ENCODE data around the gene ABCC4.
A peak's percentile ranks its signal among the peaks of the same experiment; 100 is the strongest.

Gene ABCC4

GRCh38 chr13:95301183-95301967 is at the start of gene ABCC4:
ABCC4 (minus strand) TSS chr13:95301451; CDS start chr13:95301314, 137 bp downstream.
- peak; percentile 13 to 50 (median 40) for DNase-seq (ENCODE audit: low read depth in 4 of 4, low spot score in 1 of 4)

- no peak for DNase-seq (ENCODE audit: low read depth in 4 of 4, low spot score in 1 of 4)
These were observed 48.0 kb upstream of the ABCC4 start for GRCh38 chr13:95349267-95349666.

- DNase-seq (ENCODE audit: low read depth in 4 of 4, low spot score in 1 of 4) = no peak
These were observed 42.7 kb upstream of the ABCC4 start for GRCh38 chr13:95343944-95344343.

GRCh38 chr13:95341441-95341840 is 40.2 kb upstream of the ABCC4 start:
- no peak for DNase-seq (ENCODE audit: low read depth in 4 of 4, low spot score in 1 of 4)

GRCh38 chr13:95338905-95339304 is 37.7 kb upstream of the ABCC4 start:
- DNase-seq (ENCODE audit: low read depth in 4 of 4, low spot score in 1 of 4) = no peak

GRCh38 chr13:95337597-95337996 is 36.3 kb upstream of the ABCC4 start:
- DNase-seq (ENCODE audit: low read depth in 4 of 4, low spot score in 1 of 4) = no peak

GRCh38 chr13:95335667-95336066 is 34.4 kb upstream of the ABCC4 start:
- no peak for DNase-seq (ENCODE audit: low read depth in 4 of 4, low spot score in 1 of 4)

- no peak for DNase-seq (ENCODE audit: low read depth in 4 of 4, low spot score in 1 of 4)
These were observed 27.1 kb upstream of the ABCC4 start for GRCh38 chr13:95328386-95328785.

- DNase-seq (ENCODE audit: low read depth in 4 of 4, low spot score in 1 of 4) = no peak
These were observed 25.9 kb upstream of the ABCC4 start for GRCh38 chr13:95327190-95327589.

GRCh38 chr13:95326695-95327094 is 25.4 kb upstream of the ABCC4 start:
- no peak for DNase-seq (ENCODE audit: low read depth in 4 of 4, low spot score in 1 of 4)

- no peak for DNase-seq (ENCODE audit: low read depth in 4 of 4, low spot score in 1 of 4)
These were observed 24.2 kb upstream of the ABCC4 start for GRCh38 chr13:95325485-95325884.

GRCh38 chr13:95323930-95324662 is 22.8 kb upstream of the ABCC4 start:
- DNase-seq (ENCODE audit: low read depth in 4 of 4, low spot score in 1 of 4) = no peak

GRCh38 chr13:95319551-95320274 is 18.5 kb upstream of the ABCC4 start:
- no peak for DNase-seq (ENCODE audit: low read depth in 4 of 4, low spot score in 1 of 4)

- DNase-seq (ENCODE audit: low read depth in 4 of 4, low spot score in 1 of 4) = no peak
These were observed 16.1 kb upstream of the ABCC4 start for GRCh38 chr13:95317039-95317989.

- DNase-seq (ENCODE audit: low read depth in 4 of 4, low spot score in 1 of 4) = no peak
These were observed 14.5 kb upstream of the ABCC4 start for GRCh38 chr13:95315752-95316151.

GRCh38 chr13:95307507-95307906 is 6.3 kb upstream of the ABCC4 start:
- DNase-seq (ENCODE audit: low read depth in 4 of 4, low spot score in 1 of 4) = no peak

GRCh38 chr13:95304453-95304852 is 3.2 kb upstream of the ABCC4 start:
- DNase-seq (ENCODE audit: low read depth in 4 of 4, low spot score in 1 of 4) = no peak

- DNase-seq (ENCODE audit: low read depth in 4 of 4, low spot score in 1 of 4) = peak in 1 of 4 experiments; percentile 15
These were observed 730 bp upstream of the ABCC4 start for GRCh38 chr13:95301968-95302393.

- peak; percentile 10 to 38 (median 22) for DNase-seq (ENCODE audit: low read depth in 4 of 4, low spot score in 1 of 4)
These were observed 547 bp downstream of the ABCC4 start for GRCh38 chr13:95300625-95301182.

GRCh38 chr13:95298971-95299621 is 2.2 kb downstream of the ABCC4 start:
- no peak for DNase-seq (ENCODE audit: low read depth in 4 of 4, low spot score in 1 of 4)
